HEK293 (cell line): ENCODE measurements around the gene MARK2.

Experiments used
- CTCF ChIA-PET: fragments of 350-600 bp; formaldehyde crosslinking; extraction: SDS; loops from one replicate; lab custom pipeline; 2021; ENCODE audit warnings: antibody characterized with exemption; lab: Yijun Ruan, JAX
- POLR2A ChIA-PET: fragments of 300-600 bp; formaldehyde crosslinking; extraction: SDS; loops from one replicate; lab custom pipeline; 2020; ENCODE audit warnings: antibody characterized with exemption, inconsistent platforms; lab: Yijun Ruan, JAX
- H3K27ac ChIP-seq: fragments of 200-500 bp; sonication (Bioruptor generic); 2 replicates; pipeline ENCODE4 v1.5.1; 2014; ENCODE audit warnings: low read depth, low read length, control low read depth, inconsistent platforms; ENCODE audit errors: extremely low read depth
- H3K36me3 ChIP-seq, 2 experiments: fragments of 200-500 bp in 1 of 2; sonication (Bioruptor generic) in 1 of 2; 1 replicate in 1 of 2; 2 replicates in 1 of 2; pipeline ENCODE4 v1.5.1; 2014 to 2017; ENCODE audit warnings: inconsistent platforms in 2 of 2, low read length in 2 of 2; ENCODE audit not compliant: control insufficient read depth in 2 of 2, insufficient read depth in 1 of 2
- H3K4me1 ChIP-seq: fragments of 200-500 bp; sonication (Bioruptor generic); 2 replicates; pipeline ENCODE4 v1.5.1; 2014; ENCODE audit warnings: mild to moderate bottlenecking, low read length, inconsistent platforms; ENCODE audit not compliant: control insufficient read depth, insufficient read depth
- H3K4me3 ChIP-seq: 2 replicates; pipeline ENCODE4 v1.5.1; 2011; ENCODE audit warnings: low read depth, mild to moderate bottlenecking, control low read depth, low read length, moderate library complexity
- H3K9me3 ChIP-seq: fragments of 200-500 bp; sonication (Bioruptor generic); 2 replicates; pipeline ENCODE4 v1.5.1; 2014; ENCODE audit warnings: low read depth, low read length, inconsistent platforms; ENCODE audit not compliant: control insufficient read depth, insufficient read depth
- ATF2 ChIP-seq: fragments of 450-650 bp; formaldehyde crosslinking; IDR thresholded peaks from 2 replicates; pipeline ENCODE4 v1.5.1; 2016; ENCODE audit warnings: missing biosample characterization, missing genetic modification characterization, low read depth
- EGR2 ChIP-seq: fragments of 450-650 bp; formaldehyde crosslinking; IDR thresholded peaks from 2 replicates; pipeline ENCODE4 v1.5.1; 2016; ENCODE audit warnings: low read depth, missing biosample characterization, missing genetic modification characterization
- GLIS2 ChIP-seq: fragments of 450-650 bp; formaldehyde crosslinking; IDR thresholded peaks from 2 replicates; pipeline ENCODE4 v1.5.1; 2016; ENCODE audit warnings: missing biosample characterization, missing genetic modification characterization
- HOXC10 ChIP-seq: sonication (generic); formaldehyde crosslinking; IDR thresholded peaks from 2 replicates; pipeline ENCODE4 v1.8.1; 2023; ENCODE audit warnings: mild to moderate bottlenecking, missing genetic modification reagents
- PRDM1 ChIP-seq: fragments of 450-650 bp; formaldehyde crosslinking; IDR thresholded peaks from 2 replicates; pipeline ENCODE4; 2016; ENCODE audit warnings: missing biosample characterization, missing genetic modification characterization
- PRDM10 ChIP-seq: fragments of 450-650 bp; formaldehyde crosslinking; IDR thresholded peaks from 2 replicates; pipeline ENCODE4 v1.5.1; 2016; ENCODE audit warnings: missing biosample characterization, missing genetic modification characterization
- REPIN1 ChIP-seq: fragments of 450-650 bp; formaldehyde crosslinking; IDR thresholded peaks from 2 replicates; pipeline ENCODE4 v1.5.1; 2017; ENCODE audit warnings: missing biosample characterization, missing genetic modification characterization, low read depth
- REST ChIP-seq: fragments of 450-650 bp; formaldehyde crosslinking; IDR thresholded peaks from 2 replicates; pipeline ENCODE4 v1.5.1; 2016; ENCODE audit warnings: missing biosample characterization, missing genetic modification characterization
- SCRT1 ChIP-seq: fragments of 450-650 bp; formaldehyde crosslinking; IDR thresholded peaks from 2 replicates; pipeline ENCODE4 v1.5.1; 2016; ENCODE audit warnings: missing biosample characterization, missing genetic modification characterization, borderline replicate concordance
- TRIM28 ChIP-seq: IDR thresholded peaks from 2 replicates; pipeline ENCODE4 v1.6.1; 2011; ENCODE audit warnings: low read length, control low read depth, borderline replicate concordance
- ZFHX2 ChIP-seq: fragments of 450-650 bp; formaldehyde crosslinking; conservative IDR thresholded peaks from 2 replicates; pipeline ENCODE4 v1.5.1; 2016; ENCODE audit warnings: missing biosample characterization, missing genetic modification characterization
- ZFP69B ChIP-seq: fragments of 450-650 bp; formaldehyde crosslinking; IDR thresholded peaks from 2 replicates; pipeline ENCODE4 v1.5.1; 2016; ENCODE audit warnings: missing biosample characterization, missing genetic modification characterization
- ZNF214 ChIP-seq: fragments of 450-650 bp; formaldehyde crosslinking; IDR thresholded peaks from 2 replicates; pipeline ENCODE4 v1.5.1; 2017; ENCODE audit warnings: missing biosample characterization, mild to moderate bottlenecking, missing genetic modification characterization, borderline replicate concordance
- ZNF239 ChIP-seq: fragments of 450-650 bp; formaldehyde crosslinking; IDR thresholded peaks from 2 replicates; pipeline ENCODE4 v1.5.1; 2016; ENCODE audit warnings: missing biosample characterization, missing genetic modification characterization
- ZNF341 ChIP-seq: fragments of 450-650 bp; formaldehyde crosslinking; IDR thresholded peaks from 2 replicates; pipeline ENCODE4; 2016; ENCODE audit warnings: low read depth, missing biosample characterization, missing genetic modification characterization
- ZNF362 ChIP-seq: fragments of 450-650 bp; formaldehyde crosslinking; IDR thresholded peaks from 2 replicates; pipeline ENCODE4 v1.5.1; 2016; ENCODE audit warnings: missing biosample characterization, missing genetic modification characterization
- ZNF426 ChIP-seq: fragments of 450-650 bp; formaldehyde crosslinking; IDR thresholded peaks from 2 replicates; pipeline ENCODE4 v1.5.1; 2017; ENCODE audit warnings: missing biosample characterization, missing genetic modification characterization, mild to moderate bottlenecking, inconsistent platforms, moderate library complexity
- ZNF530 ChIP-seq: fragments of 450-650 bp; formaldehyde crosslinking; IDR thresholded peaks from 2 replicates; pipeline ENCODE4 v1.5.1; 2016; ENCODE audit warnings: low read depth, missing biosample characterization, missing genetic modification characterization
- ZNF544 ChIP-seq: fragments of 450-650 bp; formaldehyde crosslinking; IDR thresholded peaks from 2 replicates; pipeline ENCODE4 v1.5.0; 2017; ENCODE audit warnings: missing biosample characterization, missing genetic modification characterization
- ZNF747 ChIP-seq: fragments of 450-650 bp; formaldehyde crosslinking; IDR thresholded peaks from 2 replicates; pipeline ENCODE4 v1.5.1; 2016; ENCODE audit warnings: missing biosample characterization, missing genetic modification characterization
- ZSCAN4 ChIP-seq: fragments of 450-650 bp; formaldehyde crosslinking; IDR thresholded peaks from 2 replicates; pipeline ENCODE4 v1.5.1; 2017; ENCODE audit warnings: missing biosample characterization, missing genetic modification characterization
- ZSCAN5A ChIP-seq: fragments of 450-650 bp; formaldehyde crosslinking; IDR thresholded peaks from 2 replicates; pipeline ENCODE4 v1.5.1; 2016; ENCODE audit warnings: missing biosample characterization, missing genetic modification characterization

The MARK2 gene

GRCh38 chr11:63845303-63845702, 6.4 kb downstream of the MARK2 start:
- TF ChIP-seq EGR2 (tag by site-specific recombination) (peak; percentile 30; the same call in 1 of the 2 replicates), ZNF239 (tag by site-specific recombination) (no peak), PRDM1 (tag by site-specific recombination) (peak; percentile 63), ZNF362 (tag by site-specific recombination) (no peak), ZFHX2 (tag by site-specific recombination) (0 out of 2 replicates have a peak, but pooled peaks have one; percentile 14)
- no peaks in the 10 kb centered on the region for H3K9me3 ChIP-seq
- peaks cover 0 to 23% of the 10 kb centered on the region in 2 experiments; a peak in 2 of 3 replicates for H3K36me3 ChIP-seq
- H3K4me3 ChIP-seq, result no peak overlapping the region
- no peak overlapping the region; the same call in 1 of the 2 replicates for H3K27ac ChIP-seq
- CTCF ChIA-PET, result interaction anchor here (0.6 to 1.9 kb wide), 3 partner anchors 8 to 312 kb away, joined by 3 to 5 read pairs (median 5); no protein-coding TSS in a partner anchor
- POLR2A ChIA-PET, result interaction anchor here (0.7 kb wide), 1 partner anchor 11 kb away, joined by 4 read pairs; no protein-coding TSS in a partner anchor
- 0 out of 2 replicates have a peak, but pooled peaks cover 6% of the 10 kb centered on the region for H3K4me1 ChIP-seq

- 0 out of 2 replicates have a peak, but pooled peaks cover 6% of the 10 kb centered on the region for H3K4me1 ChIP-seq
- H3K27ac ChIP-seq, result no peak overlapping the region
- H3K9me3 ChIP-seq, result no peaks in the 10 kb centered on the region
- ChIA-PET POLR2A (no interaction called here), CTCF (interaction anchor here (0.6 to 1.9 kb wide), 3 partner anchors 9 to 61 kb away, joined by 3 to 5 read pairs (median 5); no protein-coding TSS in a partner anchor)
- peaks cover 0 to 20% of the 10 kb centered on the region in 2 experiments; a peak in 2 of 3 replicates for H3K36me3 ChIP-seq
- no peak overlapping the region for H3K4me3 ChIP-seq
- TF ChIP-seq ZNF341 (tag by site-specific recombination) (no peak), ZNF426 (tag by site-specific recombination) (no peak), SCRT1 (tag by site-specific recombination) (no peak), TRIM28 (no peak), GLIS2 (tag by site-specific recombination) (no peak), ZNF747 (tag by site-specific recombination) (no peak), REPIN1 (tag by site-specific recombination) (no peak), REST (tag by site-specific recombination) (no peak), HOXC10 (CRISPR knock-in tag) (no peak), ZFP69B (tag by site-specific recombination) (no peak), ZNF530 (tag by site-specific recombination) (no peak), ZNF214 (tag by site-specific recombination) (no peak), ZSCAN4 (tag by site-specific recombination) (no peak), ZNF544 (tag by site-specific recombination) (no peak), ZSCAN5A (tag by site-specific recombination) (no peak), PRDM10 (no peak), ATF2 (tag by site-specific recombination) (no peak)
These were observed 7.0 kb downstream of the MARK2 start for GRCh38 chr11:63845911-63846310.
